Activated naive CD4-positive, alpha-beta T cell treated with anti-CD3 and anti-CD28 coated beads for 36 hours (primary cell): Measurements from ENCODE around the gene AZIN2. TPM values are rescaled to one million over a fixed set of nuclear protein-coding genes. Genes with fewer than 3 reads are reported as not detected.
"Not testable (repeated sequence)": the region's sequence is repeated elsewhere in the genome, so short reads cannot be mapped to it uniquely, and the experiment has no call there.

ENCODE experiments used
- CTCF ChIA-PET: fragments of 350-600 bp; sonication (Branson Sonifier 250); formaldehyde crosslinking; loops from one replicate; lab custom pipeline; 2021; ENCODE audit warnings: antibody characterized with exemption; lab: Charles Lee
- DNase-seq: peaks from one replicate; pipeline ENCODE4 v3.0.0-alpha.2; 2020
- H3K27ac Mint-ChIP-seq: one replicate; pipeline ENCODE4 v1.8.0; 2021; ENCODE audit warnings: mild to moderate bottlenecking, mixed read lengths
- H3K27me3 Mint-ChIP-seq: one replicate; pipeline ENCODE4 v1.8.0; 2021; ENCODE audit warnings: low read depth, mixed read lengths
- H3K36me3 Mint-ChIP-seq: one replicate; pipeline ENCODE4 v1.8.0; 2021; ENCODE audit warnings: low read depth, mixed read lengths
- H3K4me1 Mint-ChIP-seq: one replicate; pipeline ENCODE4 v1.8.0; 2021; ENCODE audit warnings: low read depth, mixed read lengths
- H3K4me3 Mint-ChIP-seq: one replicate; pipeline ENCODE4 v1.8.0; 2021; ENCODE audit warnings: mild to moderate bottlenecking, moderate library complexity, mixed read lengths
- H3K9me3 Mint-ChIP-seq: one replicate; pipeline ENCODE4 v1.8.0; 2021; ENCODE audit warnings: mixed read lengths
- intact Hi-C: fragments of 100-400 bp; cut with micrococcal nuclease; formaldehyde crosslinking; loops from one replicate; pipeline ENCODE4 v1.15.1; 2023
- total RNA-seq, 2 experiments: library from RNA; stranded (reverse); gene quantifications; one replicate each; pipeline ENCODE4 v1.2.3, GENCODE V29; 2021

AZIN2 gene
- total RNA-seq, 2 experiments from 2014 or later = 1.5 to 1.6 TPM

DNA sequence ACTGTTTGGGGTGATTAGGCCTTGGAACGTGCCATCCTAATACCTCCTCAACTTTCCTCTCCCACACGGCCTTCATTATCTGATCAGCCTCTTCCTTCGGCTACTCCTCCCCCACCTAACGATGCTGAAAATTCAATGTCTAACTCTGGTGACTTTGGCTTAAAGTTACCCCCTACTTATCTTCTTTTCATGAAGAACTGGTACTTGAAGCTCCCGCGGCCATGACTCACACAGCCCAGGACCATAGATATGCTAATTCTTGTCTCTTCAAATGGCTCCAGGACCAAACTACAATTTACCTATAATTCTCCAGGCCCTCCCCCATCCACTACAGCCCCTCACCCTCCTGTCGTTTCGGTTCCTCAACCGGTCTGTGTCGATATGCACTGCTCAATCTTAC lies 15.7 kb upstream of the AZIN2 start:
- CTCF ChIA-PET = no interaction called here

DNA sequence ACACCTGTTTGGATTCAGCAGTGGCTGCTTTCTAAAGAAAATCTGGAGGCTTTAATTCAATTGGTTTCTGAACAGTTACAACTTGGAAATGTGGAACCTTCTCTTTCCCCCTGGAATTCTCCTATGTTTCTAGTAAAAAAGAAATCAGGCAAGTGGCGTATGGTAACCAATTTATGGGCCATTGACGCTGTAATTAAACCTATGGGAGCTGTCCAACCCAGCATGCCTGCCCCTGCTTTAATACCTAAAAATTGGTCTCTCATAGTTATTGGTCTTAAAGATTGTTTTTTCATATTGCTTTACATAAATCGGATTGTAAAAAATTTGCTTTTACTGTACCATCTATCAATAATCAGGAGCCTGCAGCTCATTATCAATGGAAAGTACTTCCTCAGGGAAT lies 14.5 kb upstream of the AZIN2 start:
- intact Hi-C loops, H3K4me1 Mint-ChIP-seq, DNase-seq, H3K27ac Mint-ChIP-seq, H3K27me3 Mint-ChIP-seq, H3K4me3 Mint-ChIP-seq, CTCF ChIA-PET, H3K36me3 Mint-ChIP-seq: not testable (repeated sequence)
- peaks cover 53% of the 10 kb centered on the region for H3K9me3 Mint-ChIP-seq

More for the DNA sequence above, 15.7 kb upstream of the AZIN2 start:
- Mint-ChIP-seq H3K4me1 (no peaks in the 10 kb centered on the region), H3K9me3 (peaks cover 56% of the 10 kb centered on the region), H3K27ac (no peak overlapping the region), H3K36me3 (peaks cover 9% of the 10 kb centered on the region), H3K27me3 (peaks cover 2% of the 10 kb centered on the region), H3K4me3 (no peak overlapping the region)
- DNase-seq = no peak
- intact Hi-C loops = no loop called here

DNA sequence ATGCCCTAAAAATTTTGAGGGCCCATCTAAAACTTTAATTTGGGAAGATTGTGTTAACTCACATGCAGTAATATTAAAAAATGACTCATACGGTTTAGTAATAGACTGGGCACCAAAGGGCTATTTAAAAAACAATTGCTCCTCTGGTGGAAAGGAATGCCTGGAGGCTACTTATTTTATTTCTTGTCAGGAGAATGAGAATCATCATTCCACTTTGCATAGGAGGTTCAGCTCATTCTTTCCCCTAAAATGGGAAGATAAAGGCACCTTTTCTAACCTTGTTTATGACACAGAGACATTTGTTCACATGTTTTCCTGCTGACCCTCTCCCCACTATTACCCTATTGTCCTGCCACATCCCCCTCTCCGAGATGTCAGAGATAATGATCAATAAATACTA lies 12.8 kb upstream of the AZIN2 start:
- DNase-seq, CTCF ChIA-PET, H3K27ac Mint-ChIP-seq, H3K4me3 Mint-ChIP-seq, H3K36me3 Mint-ChIP-seq, H3K4me1 Mint-ChIP-seq, intact Hi-C loops, H3K27me3 Mint-ChIP-seq: not testable (repeated sequence)
- peaks cover 42% of the 10 kb centered on the region for H3K9me3 Mint-ChIP-seq

DNA sequence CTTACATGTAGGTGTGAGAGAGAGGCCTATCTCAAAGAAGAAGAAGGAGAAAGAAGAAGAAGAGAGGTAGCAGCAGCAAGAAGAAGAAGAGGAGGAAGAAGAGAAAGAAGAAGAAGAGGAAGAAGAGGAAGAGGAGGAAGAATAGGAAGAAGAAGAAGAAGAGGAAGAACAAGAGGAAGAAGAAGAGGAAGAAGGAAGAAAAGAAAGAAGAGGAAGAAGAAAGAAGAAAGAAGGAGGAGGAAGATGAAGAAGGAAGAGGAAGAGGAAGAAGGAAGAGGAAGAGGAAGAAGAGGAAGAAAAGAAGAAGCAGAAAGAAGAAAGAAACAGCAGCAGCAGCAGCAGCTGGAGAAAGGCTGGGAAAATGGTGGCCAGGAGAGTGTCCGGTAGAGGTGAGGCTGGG lies 10.3 kb upstream of the AZIN2 start:
- DNase-seq = no peak
- peaks cover 18% of the 10 kb centered on the region for H3K9me3 Mint-ChIP-seq
- intact Hi-C loops = no loop called here
- H3K4me3 Mint-ChIP-seq = no peak overlapping the region
- peaks cover 3% of the 10 kb centered on the region for H3K36me3 Mint-ChIP-seq
- CTCF ChIA-PET = no interaction called here
- H3K27me3 Mint-ChIP-seq = peaks cover 2% of the 10 kb centered on the region
- H3K4me1 Mint-ChIP-seq = no peaks in the 10 kb centered on the region
- no peak overlapping the region for H3K27ac Mint-ChIP-seq

DNA sequence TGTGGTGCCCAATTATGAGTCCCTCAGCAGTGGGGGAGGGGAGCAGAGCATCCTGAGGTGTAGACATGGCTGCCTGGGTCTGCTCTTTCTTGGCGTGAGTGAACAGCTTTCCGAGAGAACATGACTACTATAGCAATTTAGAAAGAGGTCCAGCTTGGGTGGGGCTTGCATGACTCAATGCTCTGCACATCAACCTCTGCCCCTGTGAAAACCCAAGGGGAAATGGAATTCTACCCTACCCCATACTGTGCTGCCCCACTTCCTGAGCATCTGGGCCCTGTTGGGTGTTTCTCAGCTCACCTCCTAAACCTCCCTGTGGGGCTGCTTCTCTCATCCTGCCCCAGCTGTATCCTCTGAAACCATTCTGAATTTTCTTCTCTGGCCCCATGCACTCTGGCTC lies 8.2 kb upstream of the AZIN2 start:
- Mint-ChIP-seq H3K4me3 (no peak overlapping the region), H3K27ac (no peak overlapping the region), H3K4me1 (no peaks in the 10 kb centered on the region), H3K27me3 (no peaks in the 10 kb centered on the region), H3K9me3 (peaks cover under 1% of the 10 kb centered on the region), H3K36me3 (no peaks in the 10 kb centered on the region)
- no peak for DNase-seq
- intact Hi-C loops = no loop called here
- CTCF ChIA-PET = interaction anchor here (2.2 kb wide), 1 partner anchor 13 kb away, joined by 6 read pairs; no protein-coding TSS in a partner anchor

DNA sequence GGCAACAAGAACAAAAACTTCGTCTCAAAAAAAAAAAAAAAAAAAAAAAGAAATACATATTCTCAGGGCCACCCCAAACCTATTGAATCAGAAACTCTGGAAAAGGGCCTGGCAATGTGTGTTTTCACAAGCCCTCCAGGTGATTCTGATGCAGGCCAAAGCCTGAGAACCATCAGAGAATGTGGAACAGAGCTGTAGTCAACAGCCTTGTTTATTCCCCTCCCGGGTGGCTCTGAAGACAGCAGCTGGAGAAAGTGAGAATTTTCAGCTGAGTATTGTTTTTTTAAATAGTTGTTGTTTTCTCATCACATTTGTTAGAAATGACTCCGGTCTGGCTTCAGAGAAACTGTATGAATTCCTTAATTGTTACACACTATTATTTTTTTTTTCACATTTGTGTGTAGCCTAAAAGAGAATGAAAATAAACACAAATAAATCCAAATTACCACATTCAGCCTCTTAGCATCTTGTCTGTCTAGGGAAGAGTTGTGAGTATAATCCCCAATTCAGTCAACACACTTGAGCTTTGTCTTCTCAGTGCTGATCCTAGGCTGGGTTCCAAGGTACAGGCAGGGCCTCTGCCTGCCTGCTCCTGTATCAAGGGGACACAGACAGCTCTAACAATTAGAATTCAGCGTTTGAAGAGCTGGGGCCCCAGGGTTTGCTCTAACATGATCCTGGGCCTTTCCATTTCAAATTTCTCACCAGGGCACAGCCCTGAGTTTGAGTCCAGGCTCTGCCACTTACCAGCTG lies 6.6 kb upstream of the AZIN2 start:
- H3K4me1 Mint-ChIP-seq = no peaks in the 10 kb centered on the region
- H3K27me3 Mint-ChIP-seq = no peaks in the 10 kb centered on the region
- intact Hi-C loops = no loop called here
- no peak overlapping the region for H3K4me3 Mint-ChIP-seq
- no peak for DNase-seq
- no peaks in the 10 kb centered on the region for H3K36me3 Mint-ChIP-seq
- CTCF ChIA-PET = interaction anchor here (2.2 to 2.3 kb wide), 2 partner anchors 11 to 18 kb away, joined by 6 read pairs; no protein-coding TSS in a partner anchor
- no peaks in the 10 kb centered on the region for H3K9me3 Mint-ChIP-seq
- H3K27ac Mint-ChIP-seq = no peak overlapping the region

DNA sequence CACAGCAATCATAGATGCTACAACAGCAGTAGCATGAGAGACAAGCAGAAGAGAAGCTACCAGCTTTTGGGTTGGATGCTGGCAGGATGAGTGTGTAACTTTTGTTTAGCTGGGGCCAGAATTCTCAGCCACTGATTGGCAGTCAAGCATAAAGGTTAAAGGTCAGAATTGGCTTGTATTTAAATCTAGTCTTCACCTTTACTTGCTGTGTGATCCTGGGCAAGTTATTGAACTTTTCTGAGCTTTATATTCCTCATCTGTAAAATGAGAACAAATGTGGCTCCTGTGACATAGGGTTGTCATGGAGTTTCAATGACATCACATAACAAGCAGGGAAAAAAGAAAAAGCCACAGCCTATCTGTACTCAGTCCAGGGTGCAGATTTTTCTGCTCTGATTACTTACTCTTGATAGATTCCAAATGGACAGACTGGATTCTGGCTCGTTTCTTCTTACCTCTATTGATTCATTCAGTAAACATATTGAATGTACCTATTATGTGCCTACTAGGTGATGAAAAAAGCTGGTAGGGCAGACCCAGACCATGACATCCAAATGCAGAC lies 2.8 kb upstream of the AZIN2 start:
- CTCF ChIA-PET = interaction anchor here (0.7 to 1.3 kb wide), 2 partner anchors 145 to 153 kb away, joined by 3 to 4 read pairs; no protein-coding TSS in a partner anchor
- intact Hi-C loops = no loop called here
- Mint-ChIP-seq H3K9me3 (no peaks in the 10 kb centered on the region), H3K36me3 (no peaks in the 10 kb centered on the region), H3K4me3 (no peak overlapping the region), H3K27me3 (no peaks in the 10 kb centered on the region), H3K4me1 (peaks cover 18% of the 10 kb centered on the region), H3K27ac (no peak overlapping the region)
- DNase-seq = no peak

DNA sequence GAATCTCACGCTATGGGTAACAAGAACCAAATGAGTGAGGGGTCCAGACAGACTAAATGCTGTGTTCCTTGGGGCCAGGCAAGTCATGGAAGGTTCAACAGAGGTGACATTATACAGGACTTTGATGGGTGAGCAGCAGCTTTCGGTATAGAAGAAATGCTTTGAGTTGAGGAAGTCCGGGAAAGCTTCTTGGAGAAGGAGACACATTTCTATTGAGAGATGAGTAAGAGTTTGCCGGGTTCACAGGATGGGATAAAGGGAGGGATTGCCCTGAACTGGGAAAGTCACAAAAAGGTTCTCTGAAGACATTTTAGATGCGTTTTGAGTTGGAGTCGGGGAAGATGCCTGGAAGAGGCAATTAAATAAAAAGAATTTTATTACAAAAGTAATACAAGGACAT lies 580 bp upstream of the AZIN2 start:
- H3K27ac Mint-ChIP-seq = peak overlapping the region; percentile 19
- intact Hi-C loops = loop anchor here (2.0 to 10.0 kb wide), 3 partner anchors 44 to 366 kb away; partner anchors contain the start of gene AK2
- H3K27me3 Mint-ChIP-seq = no peaks in the 10 kb centered on the region
- no peak for DNase-seq
- H3K4me3 Mint-ChIP-seq = peak overlapping the region; percentile 75
- CTCF ChIA-PET = interaction anchor here (1.2 to 7.4 kb wide), 2 partner anchors 15 to 46 kb away, joined by 4 to 51 read pairs; no protein-coding TSS in a partner anchor
- no peaks in the 10 kb centered on the region for H3K9me3 Mint-ChIP-seq
- H3K36me3 Mint-ChIP-seq = no peaks in the 10 kb centered on the region
- peaks cover 18% of the 10 kb centered on the region for H3K4me1 Mint-ChIP-seq

DNA sequence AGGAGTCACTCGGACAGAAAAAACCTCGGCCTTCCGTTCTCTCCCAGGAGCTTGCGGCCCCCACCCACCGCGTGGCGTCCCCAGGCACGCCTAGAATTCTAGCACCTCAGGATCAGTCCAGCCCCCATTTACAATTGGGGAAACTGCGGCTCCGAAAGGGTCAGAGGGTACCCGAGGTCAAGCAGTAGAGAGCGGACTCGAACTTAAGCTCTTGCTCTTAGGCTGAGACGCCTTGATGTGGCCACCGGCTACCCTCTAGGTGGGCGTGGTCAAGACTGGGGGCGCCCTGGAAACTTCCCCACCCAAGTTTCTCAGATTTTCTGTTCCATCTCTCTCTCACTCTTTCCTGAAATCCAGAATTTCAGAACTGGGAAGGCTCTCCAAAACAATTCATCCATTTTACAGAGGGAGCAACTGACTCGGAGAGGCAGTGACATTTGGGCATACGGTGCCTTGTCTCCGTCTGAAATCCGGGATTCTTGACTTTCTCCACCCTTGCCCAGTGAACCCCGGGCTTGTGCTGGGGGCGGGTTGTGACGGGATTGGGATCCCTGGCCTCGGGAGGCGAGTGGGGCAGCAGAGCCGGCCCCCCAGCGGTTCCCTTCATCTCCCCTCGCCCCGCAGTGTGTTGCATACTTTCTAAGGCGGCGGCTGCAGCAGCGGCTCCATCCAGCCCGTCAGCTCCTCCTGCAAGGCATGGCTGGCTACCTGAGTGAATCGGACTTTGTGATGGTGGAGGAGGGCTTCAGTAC lies 777 bp downstream of the AZIN2 start:
- intact Hi-C loops = loop anchor here (1.0 to 10.0 kb wide), 5 partner anchors 45 to 367 kb away; partner anchors contain the start of genes AK2 and RNF19B
- H3K4me1 Mint-ChIP-seq = peaks cover 18% of the 10 kb centered on the region
- no peaks in the 10 kb centered on the region for H3K9me3 Mint-ChIP-seq
- H3K27me3 Mint-ChIP-seq = no peaks in the 10 kb centered on the region
- no peak for DNase-seq
- no peaks in the 10 kb centered on the region for H3K36me3 Mint-ChIP-seq
- peak overlapping the region; percentile 75 for H3K4me3 Mint-ChIP-seq
- H3K27ac Mint-ChIP-seq = no peak overlapping the region
- CTCF ChIA-PET = interaction anchor here (1.3 to 7.4 kb wide), 2 partner anchors 13 to 25 kb away, joined by 3 to 51 read pairs; no protein-coding TSS in a partner anchor

DNA sequence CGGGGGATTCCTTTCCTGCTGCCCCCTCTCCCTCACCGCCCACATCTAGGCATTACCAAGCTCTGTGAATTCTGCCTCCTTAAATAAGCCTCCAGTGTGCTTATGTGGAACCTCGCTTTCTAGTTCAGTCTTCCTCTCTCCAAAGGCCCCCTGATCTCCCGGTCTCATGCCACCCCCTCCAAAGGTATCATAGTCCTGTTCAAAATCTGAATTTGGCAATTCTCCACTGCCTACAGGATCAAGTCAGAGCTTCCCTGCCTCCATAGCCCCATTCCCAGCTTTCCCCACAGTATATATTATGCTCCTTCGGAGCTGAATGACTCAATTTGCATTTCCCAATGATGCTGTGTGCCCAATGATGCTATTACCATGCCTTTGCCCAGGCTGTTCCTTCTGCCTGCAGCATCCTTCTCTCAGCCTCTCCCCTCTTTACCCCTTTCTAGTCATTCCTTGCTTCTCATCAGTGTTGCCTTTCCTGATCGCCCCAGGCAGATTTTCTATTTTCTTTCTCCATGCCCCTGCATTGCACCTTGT lies 1.7 kb downstream of the AZIN2 start:
- H3K27ac Mint-ChIP-seq = no peak overlapping the region
- no peaks in the 10 kb centered on the region for H3K27me3 Mint-ChIP-seq
- no peaks in the 10 kb centered on the region for H3K36me3 Mint-ChIP-seq
- DNase-seq = no peak
- peak overlapping the region; percentile 75 for H3K4me3 Mint-ChIP-seq
- CTCF ChIA-PET = interaction anchor here (0.6 to 7.4 kb wide), 7 partner anchors 12 to 150 kb away, joined by 3 to 51 read pairs (median 3); no protein-coding TSS in a partner anchor
- peaks cover 19% of the 10 kb centered on the region for H3K4me1 Mint-ChIP-seq
- H3K9me3 Mint-ChIP-seq = no peaks in the 10 kb centered on the region
- intact Hi-C loops = loop anchor here (10.0 kb wide), 1 partner anchor 368 kb away; no protein-coding TSS in a partner anchor

DNA sequence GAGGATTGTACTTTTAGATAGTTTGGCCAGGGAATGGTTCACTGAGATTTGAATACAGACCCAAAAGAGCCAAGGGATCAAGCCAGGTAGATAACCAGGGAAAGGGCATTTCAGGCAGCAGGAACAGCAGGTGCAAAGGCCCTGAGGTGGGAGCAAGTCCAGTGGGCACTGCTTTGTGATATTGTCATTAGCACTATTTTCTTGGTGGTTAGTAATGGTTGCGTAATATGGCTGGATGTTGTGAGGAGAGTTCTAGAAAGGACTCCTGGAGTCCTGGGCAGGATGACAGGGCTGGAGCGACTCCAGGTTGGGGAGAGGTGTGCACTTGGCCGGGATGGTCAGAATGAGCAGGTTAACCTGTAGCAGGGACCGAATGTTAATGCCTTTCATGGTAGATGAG lies 4.4 kb downstream of the AZIN2 start:
- peaks cover 29% of the 10 kb centered on the region for H3K4me1 Mint-ChIP-seq
- DNase-seq = no peak
- no peaks in the 10 kb centered on the region for H3K9me3 Mint-ChIP-seq
- H3K4me3 Mint-ChIP-seq = no peak overlapping the region
- intact Hi-C loops = loop anchor here (10.0 kb wide), 1 partner anchor 371 kb away; no protein-coding TSS in a partner anchor
- no peak overlapping the region for H3K27ac Mint-ChIP-seq
- H3K27me3 Mint-ChIP-seq = no peaks in the 10 kb centered on the region
- H3K36me3 Mint-ChIP-seq = no peaks in the 10 kb centered on the region
- CTCF ChIA-PET = interaction anchor here (0.7 to 7.4 kb wide), 7 partner anchors 10 to 209 kb away, joined by 3 to 51 read pairs (median 4); no protein-coding TSS in a partner anchor
